WTC11 (cell line): ENCODE measurements around the gene ZNF438. TPM values are rescaled to one million over a fixed set of nuclear protein-coding genes. Genes with fewer than 3 reads are reported as not detected.
"Not testable (repeated sequence)": the region's sequence is repeated elsewhere in the genome, so short reads cannot be mapped to it uniquely, and the experiment has no call there.

ENCODE experiments used
- ATAC-seq: fragments of 200-7000 bp; cut with Tn5 transposase; 2 replicates; pipeline ENCODE4 v1.10.0; 2021; ENCODE audit warnings: mild to moderate bottlenecking, moderate library complexity
- CTCF ChIA-PET: fragments of 300-600 bp; sonication (Branson Sonifier 250); formaldehyde crosslinking; loops from one replicate; lab custom pipeline; 2021; ENCODE audit warnings: antibody characterized with exemption; lab: Charles Lee
- POLR2A ChIA-PET: fragments of 350-600 bp; sonication (Branson Sonifier 250); formaldehyde crosslinking; loops from one replicate; lab custom pipeline; 2021; ENCODE audit warnings: antibody characterized with exemption; lab: Charles Lee
- DNase-seq: peaks from one replicate; pipeline ENCODE4 v3.0.0; 2021; ENCODE audit warnings: low spot score
- H3K27ac Mint-ChIP-seq: 2 replicates; pipeline ENCODE4 v1.8.0; 2021; ENCODE audit warnings: mixed read lengths
- H3K27me3 Mint-ChIP-seq: 2 replicates; pipeline ENCODE4 v1.8.0; 2021; ENCODE audit warnings: low read depth, mild to moderate bottlenecking, moderate library complexity, mixed read lengths
- H3K36me3 Mint-ChIP-seq: 2 replicates; pipeline ENCODE4 v1.8.0; 2021; ENCODE audit warnings: mixed read lengths
- H3K4me1 Mint-ChIP-seq: 2 replicates; pipeline ENCODE4 v1.8.0; 2022; ENCODE audit warnings: mixed read lengths
- H3K4me3 Mint-ChIP-seq: 2 replicates; pipeline ENCODE4 v1.8.0; 2021; ENCODE audit warnings: mild to moderate bottlenecking, moderate library complexity, mixed read lengths
- H3K9me3 Mint-ChIP-seq: 2 replicates; pipeline ENCODE4 v1.8.0; 2021; ENCODE audit warnings: mixed read lengths
- ARID4B ChIP-seq: sonication (generic); formaldehyde crosslinking; IDR thresholded peaks from 2 replicates; pipeline ENCODE4 v1.8.0; 2023; ENCODE audit warnings: missing genetic modification reagents, mild to moderate bottlenecking, borderline replicate concordance
- CDX4 ChIP-seq: fragments of 250-450 bp; sonication (Bioruptor Pico); IDR thresholded peaks from 2 replicates; pipeline ENCODE4 v1.9.0; 2021; ENCODE audit warnings: moderate library complexity, mild to moderate bottlenecking, inconsistent platforms, borderline replicate concordance
- E2F5 ChIP-seq: sonication (generic); formaldehyde crosslinking; IDR thresholded peaks from 2 replicates; pipeline ENCODE4 v1.8.1; 2022; ENCODE audit warnings: mild to moderate bottlenecking, moderate library complexity, missing genetic modification reagents
- ETV6 ChIP-seq: sonication (generic); formaldehyde crosslinking; IDR thresholded peaks from 2 replicates; pipeline ENCODE4 v1.8.1; 2022; ENCODE audit warnings: mild to moderate bottlenecking, missing genetic modification reagents
- FOXP1 ChIP-seq: sonication (generic); formaldehyde crosslinking; IDR thresholded peaks from 2 replicates; pipeline ENCODE4 v1.8.0; 2022; ENCODE audit warnings: missing genetic modification reagents, mild to moderate bottlenecking, moderate library complexity, borderline replicate concordance
- GTF2I ChIP-seq: fragments of 250-450 bp; sonication (Bioruptor Pico); conservative IDR thresholded peaks from 2 replicates; pipeline ENCODE4 v1.4.0; 2021; ENCODE audit warnings: mild to moderate bottlenecking
- MYBL2 ChIP-seq: sonication (generic); formaldehyde crosslinking; IDR thresholded peaks from 2 replicates; pipeline ENCODE4 v1.8.1; 2023; ENCODE audit warnings: mild to moderate bottlenecking, moderate library complexity, missing genetic modification reagents
- PREB ChIP-seq: sonication (generic); formaldehyde crosslinking; IDR thresholded peaks from 2 replicates; pipeline ENCODE4 v1.8.1; 2022; ENCODE audit warnings: mild to moderate bottlenecking, missing genetic modification reagents, moderate library complexity, borderline replicate concordance
- SMAD3 ChIP-seq: sonication (generic); formaldehyde crosslinking; IDR thresholded peaks from 2 replicates; pipeline ENCODE4 v1.8.0; 2022; ENCODE audit warnings: missing genetic modification reagents, mild to moderate bottlenecking, borderline replicate concordance
- TCF7 ChIP-seq: sonication (generic); formaldehyde crosslinking; IDR thresholded peaks from 2 replicates; pipeline ENCODE4 v1.8.0; 2022; ENCODE audit warnings: mild to moderate bottlenecking, low read depth, missing genetic modification reagents, moderate library complexity
- TP53 ChIP-seq: sonication (generic); formaldehyde crosslinking; IDR thresholded peaks from 2 replicates; pipeline ENCODE4 v1.8.1; 2023; ENCODE audit warnings: mild to moderate bottlenecking, missing genetic modification reagents
- ZBTB43 ChIP-seq: sonication (generic); formaldehyde crosslinking; IDR thresholded peaks from 2 replicates; pipeline ENCODE4 v1.8.1; 2023; ENCODE audit warnings: mild to moderate bottlenecking, missing genetic modification reagents
- ZMAT4 ChIP-seq: fragments of 250-450 bp; sonication (Bioruptor Pico); IDR thresholded peaks from 2 replicates; pipeline ENCODE4 v1.9.0; 2021; ENCODE audit warnings: mild to moderate bottlenecking
- ZNF121 ChIP-seq: sonication (generic); formaldehyde crosslinking; IDR thresholded peaks from 2 replicates; pipeline ENCODE4 v1.8.0; 2023; ENCODE audit warnings: missing genetic modification reagents
- ZNF281 ChIP-seq: sonication (generic); formaldehyde crosslinking; IDR thresholded peaks from 2 replicates; pipeline ENCODE4 v1.8.0; 2023; ENCODE audit warnings: mild to moderate bottlenecking, missing genetic modification reagents
- ZNF416 ChIP-seq: fragments of 250-450 bp; sonication (Bioruptor Pico); IDR thresholded peaks from 2 replicates; pipeline ENCODE4 v1.9.0; 2021; ENCODE audit warnings: mild to moderate bottlenecking, inconsistent platforms
- total RNA-seq: library from RNA; stranded (reverse); gene quantifications from 3 replicates; pipeline ENCODE4 v1.2.3, GENCODE V29; 2021

The ZNF438 gene
- total RNA-seq, 1 experiment from 2014 or later = 1.9 TPM

- Mint-ChIP-seq H3K4me1 (peaks cover 39% of the 10 kb centered on the region), H3K4me3 (peak overlapping the region; percentile 9; the same call in 1 of the 2 replicates), H3K27me3 (peaks cover 34% of the 10 kb centered on the region), H3K27ac (no peak overlapping the region), H3K36me3 (no peaks in the 10 kb centered on the region), H3K9me3 (no peaks in the 10 kb centered on the region)
- no peak for ATAC-seq
- no peak for DNase-seq
- TF ChIP-seq E2F5 (CRISPR knock-in tag) (no peak), ZMAT4 (CRISPR knock-in tag) (no peak), TP53 (CRISPR knock-in tag) (no peak), FOXP1 (no peak), ZNF281 (CRISPR knock-in tag) (no peak), PREB (CRISPR knock-in tag) (no peak), ZBTB43 (no peak), GTF2I (no peak), MYBL2 (CRISPR knock-in tag) (no peak), ZNF416 (CRISPR knock-in tag) (no peak), CDX4 (CRISPR knock-in tag) (no peak), SMAD3 (no peak)
- ChIA-PET POLR2A (no interaction called here), CTCF (no interaction called here)
These were observed 1.4 kb downstream of the ZNF438 start for GRCh38 chr10:31030260-31030659.

GRCh38 chr10:31028081-31028480, 3.6 kb downstream of the ZNF438 start:
- H3K27ac Mint-ChIP-seq = no peak overlapping the region
- ATAC-seq = no peak
- TF ChIP-seq ARID4B = no peak
- TF ChIP-seq ETV6 (CRISPR knock-in tag) = no peak
- TF ChIP-seq ZNF121 = no peak
- no peak for TF ChIP-seq TCF7 (CRISPR knock-in tag)
- TF ChIP-seq, all 79 proteins: peak for 0
- POLR2A ChIA-PET = no interaction called here
- H3K36me3 Mint-ChIP-seq = no peaks in the 10 kb centered on the region
- H3K9me3 Mint-ChIP-seq = no peaks in the 10 kb centered on the region
- no peak overlapping the region for H3K4me3 Mint-ChIP-seq
- peaks cover 17% of the 10 kb centered on the region for H3K27me3 Mint-ChIP-seq
- DNase-seq = no peak
- CTCF ChIA-PET = interaction anchor here (1.2 kb wide), 1 partner anchor 244 kb away, joined by 3 read pairs; no protein-coding TSS in a partner anchor
- peaks cover 23% of the 10 kb centered on the region for H3K4me1 Mint-ChIP-seq

- POLR2A ChIA-PET, CTCF ChIA-PET, H3K27ac Mint-ChIP-seq, DNase-seq, ATAC-seq, H3K36me3 Mint-ChIP-seq, H3K9me3 Mint-ChIP-seq, H3K4me3 Mint-ChIP-seq: not testable (repeated sequence)
- Mint-ChIP-seq H3K27me3 (peaks cover 14% of the 10 kb centered on the region), H3K4me1 (peaks cover 20% of the 10 kb centered on the region)
These were observed 5.4 kb downstream of the ZNF438 start for GRCh38 chr10:31026279-31026678.
